Mesenchymal stem cell (in vitro differentiated cells and primary cell): Measurements from ENCODE around the gene MEIOSIN.
"Not testable (repeated sequence)": the region's sequence is repeated elsewhere in the genome, so short reads cannot be mapped to it uniquely, and the experiment has no call there.

Source experiments
- DNase-seq: peaks from one replicate; pipeline ENCODE4 v3.0.0-alpha.2; 2013
- H2AFZ ChIP-seq: one replicate; pipeline ENCODE4 v1.6.1; 2013; ENCODE audit warnings: low read depth, mild to moderate bottlenecking, control low read depth, inconsistent platforms, low read length, moderate library complexity
- H2AK5ac ChIP-seq: 2 replicates; pipeline ENCODE4 v1.6.1; 2013; ENCODE audit warnings: low read length, moderate library complexity, mild to moderate bottlenecking, inconsistent platforms; ENCODE audit not compliant: severe bottlenecking
- H2BK120ac ChIP-seq: one replicate; pipeline ENCODE4 v1.6.1; 2013; ENCODE audit warnings: low read depth, mild to moderate bottlenecking, inconsistent platforms, low read length, moderate library complexity
- H2BK12ac ChIP-seq, 2 experiments: one replicate each; pipeline ENCODE4 v1.6.1; 2013; ENCODE audit warnings: inconsistent platforms in 2 of 2, low read length in 2 of 2, mild to moderate bottlenecking in 2 of 2, moderate library complexity in 2 of 2, control low read depth in 1 of 2
- H2BK15ac ChIP-seq: one replicate; pipeline ENCODE4 v1.6.1; 2013; ENCODE audit warnings: mild to moderate bottlenecking, low read depth, inconsistent platforms; ENCODE audit not compliant: poor library complexity, severe bottlenecking
- H2BK5ac ChIP-seq: 2 replicates; pipeline ENCODE4 v1.6.1; 2013; ENCODE audit warnings: low read depth, mild to moderate bottlenecking, low read length, control low read depth, inconsistent platforms; ENCODE audit not compliant: poor library complexity, severe bottlenecking
- H3K14ac ChIP-seq, 2 experiments: one replicate each; pipeline ENCODE4 v1.6.1; 2013; ENCODE audit warnings: inconsistent platforms in 2 of 2, low read length in 2 of 2, control low read depth in 1 of 2, mild to moderate bottlenecking in 1 of 2, moderate library complexity in 1 of 2
- H3K18ac ChIP-seq, 2 experiments: one replicate each; pipeline ENCODE4 v1.6.1; 2013; ENCODE audit warnings: inconsistent platforms in 2 of 2, low read length in 2 of 2, control low read depth in 1 of 2, low read depth in 1 of 2, mild to moderate bottlenecking in 1 of 2
- H3K23ac ChIP-seq, 2 experiments: one replicate each; pipeline ENCODE4 v1.6.1; 2013; ENCODE audit warnings: inconsistent platforms in 2 of 2, low read length in 2 of 2, mild to moderate bottlenecking in 2 of 2, moderate library complexity in 2 of 2, control low read depth in 1 of 2
- H3K27ac ChIP-seq: 2 replicates; pipeline ENCODE4 v1.5.1; 2013; ENCODE audit warnings: mild to moderate bottlenecking, moderate library complexity, low read length, control low read depth, inconsistent platforms; ENCODE audit not compliant: poor library complexity, severe bottlenecking
- H3K27me3 ChIP-seq, 2 experiments: 2 replicates each; pipeline versions ENCODE4 v1.6.1 to v1.7.0; 2013; ENCODE audit warnings: low read length in 2 of 2, mild to moderate bottlenecking in 2 of 2, moderate library complexity in 2 of 2, control low read depth in 1 of 2, inconsistent platforms in 1 of 2; ENCODE audit not compliant: control insufficient read depth in 1 of 2, insufficient read depth in 1 of 2
- H3K36me3 ChIP-seq, 2 experiments: 2 replicates each; pipeline versions ENCODE4 v1.6.1 to v1.7.0; 2013; ENCODE audit warnings: low read length in 2 of 2, control low read depth in 1 of 2, inconsistent platforms in 1 of 2, low read depth in 1 of 2, mild to moderate bottlenecking in 1 of 2; ENCODE audit not compliant: insufficient read depth in 2 of 2, control insufficient read depth in 1 of 2
- H3K4ac ChIP-seq, 2 experiments: one replicate each; pipeline ENCODE4 v1.6.1; 2013; ENCODE audit warnings: inconsistent platforms in 2 of 2, low read length in 2 of 2, mild to moderate bottlenecking in 2 of 2, moderate library complexity in 2 of 2, control low read depth in 1 of 2, low read depth in 1 of 2
- H3K4me1 ChIP-seq: 2 replicates; pipeline ENCODE4 v1.6.1; 2013; ENCODE audit warnings: low read depth, low read length, control low read depth; ENCODE audit not compliant: control insufficient read depth, insufficient read depth
- H3K4me2 ChIP-seq: 2 replicates; pipeline ENCODE4 v1.6.1; 2013; ENCODE audit warnings: low read length, mild to moderate bottlenecking, inconsistent platforms; ENCODE audit not compliant: poor library complexity, severe bottlenecking
- H3K4me3 ChIP-seq, 2 experiments: 2 replicates each; pipeline versions ENCODE4 v1.5.1 to v1.7.0; 2013; ENCODE audit warnings: low read length in 2 of 2, mild to moderate bottlenecking in 2 of 2, control low read depth in 1 of 2, low read depth in 1 of 2; ENCODE audit not compliant: insufficient read depth in 1 of 2
- H3K79me1 ChIP-seq: replicated peaks from 2 replicates; pipeline ENCODE4 v1.6.1; 2013; ENCODE audit warnings: mild to moderate bottlenecking, control low read depth, low read length, inconsistent platforms; ENCODE audit not compliant: poor library complexity, severe bottlenecking
- H3K9ac ChIP-seq: 2 replicates; pipeline ENCODE4 v1.7.0; 2013; ENCODE audit warnings: mild to moderate bottlenecking, low read length, moderate library complexity
- H3K9me3 ChIP-seq: 2 replicates; pipeline ENCODE4 v1.7.0; 2013; ENCODE audit warnings: mild to moderate bottlenecking, low read length; ENCODE audit not compliant: control insufficient read depth
- H4K8ac ChIP-seq: one replicate; pipeline ENCODE4 v1.6.1; 2013; ENCODE audit warnings: inconsistent platforms, mild to moderate bottlenecking, low read length, moderate library complexity
- H4K91ac ChIP-seq: one replicate; pipeline ENCODE4 v1.6.1; 2013; ENCODE audit warnings: mild to moderate bottlenecking, low read length, inconsistent platforms
- WGBS: methylation state at CpG from one replicate; pipeline ENCODE4 v1.1.7; 2013; ENCODE audit warnings: mixed read lengths; 5-methylcytosine and 5-hydroxymethylcytosine counted together

MEIOSIN gene

GRCh38 chr19:45717983-45718650 is 15.1 kb upstream of the MEIOSIN start:
- Histone ChIP-seq H3K27ac (peak overlapping the region; percentile 80), H3K4ac (peak overlapping the region; percentile 55 to 92), H2AFZ (no peak overlapping the region), H2BK120ac (peak overlapping the region; percentile 78), H3K9ac (peak overlapping the region; percentile 95), H3K23ac (peak overlapping the region in 1 of 2 experiments; percentile 87), H2BK12ac (peak overlapping the region; percentile 49 to 90), H3K9me3 (no peaks in the 10 kb centered on the region), H2BK15ac (peak overlapping the region; percentile 17), H3K18ac (peak overlapping the region; percentile 69 to 86), H3K4me1 (peaks cover 14% of the 10 kb centered on the region), H4K8ac (peak overlapping the region; percentile 45), H3K14ac (peak overlapping the region in 1 of 2 experiments; percentile 84), H2BK5ac (peak overlapping the region; percentile 71), H3K4me3 (peak overlapping the region; percentile 37 to 90), H4K91ac (peak overlapping the region; percentile 53), H3K36me3 (peaks cover 10 to 19% of the 10 kb centered on the region in 2 experiments), H2AK5ac (peak overlapping the region; percentile 94), H3K79me1 (peaks cover 19% of the 10 kb centered on the region), H3K4me2 (peak overlapping the region; percentile 71), H3K27me3 (no peaks in the 10 kb centered on the region)
- DNase-seq, result peak; percentile 61
- WGBS, result 58% methylated on average over 12 of the region's 12 CpGs

- not testable (repeated sequence) for H3K4me3 ChIP-seq, H2BK15ac ChIP-seq, H3K4ac ChIP-seq, H4K91ac ChIP-seq, H3K4me2 ChIP-seq, H2BK12ac ChIP-seq, H3K23ac ChIP-seq, H2BK5ac ChIP-seq, DNase-seq, H2BK120ac ChIP-seq, H3K18ac ChIP-seq, H2AFZ ChIP-seq, H3K9me3 ChIP-seq, H3K14ac ChIP-seq, H2AK5ac ChIP-seq, H3K27ac ChIP-seq, H3K27me3 ChIP-seq, H3K9ac ChIP-seq, H4K8ac ChIP-seq
- WGBS, result 97% methylated on average over 10 of the region's 11 CpGs
- Histone ChIP-seq H3K36me3 (peaks cover 8 to 15% of the 10 kb centered on the region in 2 experiments), H3K79me1 (peaks cover 13% of the 10 kb centered on the region), H3K4me1 (peaks cover 14% of the 10 kb centered on the region)
Observed at GRCh38 chr19:45720065-45720464, 13.2 kb upstream of the MEIOSIN start.

GRCh38 chr19:45728683-45729082 is 4.6 kb upstream of the MEIOSIN start:
- not testable (repeated sequence) for H2BK15ac ChIP-seq, H2BK5ac ChIP-seq, H3K4me1 ChIP-seq, H3K18ac ChIP-seq, H3K36me3 ChIP-seq, H2AFZ ChIP-seq, H3K27me3 ChIP-seq, H3K4me2 ChIP-seq, H3K23ac ChIP-seq, H3K14ac ChIP-seq, H4K8ac ChIP-seq, H4K91ac ChIP-seq, H3K79me1 ChIP-seq, H3K4me3 ChIP-seq, H2BK12ac ChIP-seq, H3K9me3 ChIP-seq, H3K27ac ChIP-seq, H3K9ac ChIP-seq, H2BK120ac ChIP-seq, H3K4ac ChIP-seq, H2AK5ac ChIP-seq, DNase-seq
- 97% methylated on average over 18 of the region's 18 CpGs for WGBS

- H3K27ac ChIP-seq, result no peak overlapping the region
- no peaks in the 10 kb centered on the region for H3K27me3 ChIP-seq
- no peak overlapping the region for H3K23ac ChIP-seq
- peaks cover 2% of the 10 kb centered on the region for H3K4me1 ChIP-seq
- H3K14ac ChIP-seq, result no peak overlapping the region
- H2BK120ac ChIP-seq, result no peak overlapping the region
- H3K4me3 ChIP-seq, result peak overlapping the region; percentile 78 to 97
- DNase-seq, result no peak
- no peak overlapping the region for H2BK15ac ChIP-seq
- peak overlapping the region; percentile 52 for H3K4me2 ChIP-seq
- no peak overlapping the region for H4K8ac ChIP-seq
- H3K79me1 ChIP-seq, result peaks cover 2% of the 10 kb centered on the region
- peak overlapping the region; percentile 95 for H3K9ac ChIP-seq
- H3K4ac ChIP-seq, result no peak overlapping the region
- WGBS, result 17% methylated on average over 9 of the region's 10 CpGs
- no peak overlapping the region for H2AK5ac ChIP-seq
- H3K36me3 ChIP-seq, result no peaks in the 10 kb centered on the region
- no peak overlapping the region for H2BK5ac ChIP-seq
- no peak overlapping the region for H3K18ac ChIP-seq
- no peak overlapping the region for H4K91ac ChIP-seq
- H3K9me3 ChIP-seq, result no peaks in the 10 kb centered on the region
- no peak overlapping the region for H2BK12ac ChIP-seq
- H2AFZ ChIP-seq, result no peak overlapping the region
Observed at GRCh38 chr19:45729800-45730290, 3.4 kb upstream of the MEIOSIN start.
